BLaER1 treated with 17β-estradiol and CSF1 and Interleukin-3, amounts not matched to agents 10 nM and 100 nM (cell line): ENCODE results near the gene PSMC1.

Source experiments
- H3K27ac ChIP-seq, 11 experiments: shearing (Covaris generic); formaldehyde crosslinking; 2 replicates each; pipeline ENCODE4 v1.8.1; 2022
- H3K27me3 ChIP-seq, 11 experiments: shearing (Covaris generic); formaldehyde crosslinking; 2 replicates each; pipeline ENCODE4 v1.8.1; 2022
- H3K36me3 ChIP-seq, 11 experiments: shearing (Covaris generic); formaldehyde crosslinking; 2 replicates each; pipeline ENCODE4 v1.8.1; 2022
- H3K4me1 ChIP-seq, 10 experiments: shearing (Covaris generic); formaldehyde crosslinking; 2 replicates each; pipeline ENCODE4 v1.8.1; 2022
- H3K4me2 ChIP-seq, 11 experiments: shearing (Covaris generic); formaldehyde crosslinking; 2 replicates each; pipeline ENCODE4 v1.8.1; 2022
- H3K4me3 ChIP-seq, 10 experiments: shearing (Covaris generic); formaldehyde crosslinking; 2 replicates each; pipeline ENCODE4 v1.8.1; 2022
- H3K9ac ChIP-seq, 11 experiments: shearing (Covaris generic); formaldehyde crosslinking; 2 replicates each; pipeline ENCODE4 v1.8.1; 2022
- H3K9me3 ChIP-seq, 11 experiments: shearing (Covaris generic); formaldehyde crosslinking; replicated peaks in 1 of 11; 2 replicates each; pipeline ENCODE4 v1.8.1; 2022
- H4K20me1 ChIP-seq, 11 experiments: shearing (Covaris generic); formaldehyde crosslinking; 2 replicates each; pipeline ENCODE4 v1.8.1; 2022
- Cebpa-rat ChIP-seq, 11 experiments: shearing (Covaris generic); IDR thresholded peaks; 2 replicates each; pipeline ENCODE4 v1.8.1; 2022

Gene PSMC1

DNA sequence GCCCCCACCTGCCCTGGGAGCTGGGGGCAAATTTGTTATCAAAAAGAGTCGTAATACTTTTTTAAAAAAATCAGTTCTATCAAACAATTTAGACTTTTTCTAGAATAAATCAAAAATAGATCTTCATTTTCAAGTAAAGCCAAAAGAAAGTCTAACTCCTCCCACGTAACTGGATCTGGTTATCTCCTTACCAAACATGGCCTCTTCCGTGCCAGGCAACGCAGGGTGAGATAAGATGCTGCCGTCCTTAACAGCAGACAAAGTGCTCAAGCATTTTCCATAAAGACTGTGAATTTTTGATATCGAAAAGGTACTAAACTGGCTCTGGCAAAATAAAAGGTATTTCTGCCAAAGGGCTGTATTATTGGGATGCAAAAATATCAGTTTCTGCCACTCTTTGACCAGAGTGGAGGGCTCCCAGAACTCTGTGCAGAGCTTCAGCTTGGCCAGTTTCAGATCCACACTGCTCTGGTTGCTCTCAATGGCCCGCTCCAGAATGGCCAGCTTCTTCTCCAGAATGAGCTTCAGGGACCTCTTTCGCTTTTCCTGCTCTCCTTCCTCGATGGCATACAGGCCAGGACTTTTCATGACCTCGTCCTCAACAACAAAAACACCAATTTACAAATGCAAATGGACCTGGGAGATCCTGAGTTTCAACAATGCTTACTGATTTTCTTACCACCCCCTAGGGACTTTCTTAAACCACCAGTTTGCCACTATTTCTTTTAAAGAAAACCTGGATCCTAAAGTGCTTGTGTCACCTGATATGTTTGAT lies 46.4 kb downstream of the PSMC1 start:
- no peak overlapping the region for H3K4me2 ChIP-seq
- H3K36me3 ChIP-seq, result peaks cover 51 to 93% (median 73%) of the 10 kb centered on the region in 11 experiments
- no peak overlapping the region for H3K27ac ChIP-seq
- H4K20me1 ChIP-seq, result peaks cover 0 to 9% (median 0%) of the 10 kb centered on the region in 11 experiments; a peak in 1 of 22 replicates
- H3K27me3 ChIP-seq, result no peaks in the 10 kb centered on the region
- H3K4me1 ChIP-seq, result peaks cover 5 to 28% (median 17%) of the 10 kb centered on the region in 10 experiments; a peak in 18 of 20 replicates
- H3K9ac ChIP-seq, result no peak overlapping the region
- H3K4me3 ChIP-seq, result no peak overlapping the region
- no peaks in the 10 kb centered on the region for H3K9me3 ChIP-seq
- no peak for TF ChIP-seq Cebpa-rat (IDR thresholded peaks at IDR 0.05)

DNA sequence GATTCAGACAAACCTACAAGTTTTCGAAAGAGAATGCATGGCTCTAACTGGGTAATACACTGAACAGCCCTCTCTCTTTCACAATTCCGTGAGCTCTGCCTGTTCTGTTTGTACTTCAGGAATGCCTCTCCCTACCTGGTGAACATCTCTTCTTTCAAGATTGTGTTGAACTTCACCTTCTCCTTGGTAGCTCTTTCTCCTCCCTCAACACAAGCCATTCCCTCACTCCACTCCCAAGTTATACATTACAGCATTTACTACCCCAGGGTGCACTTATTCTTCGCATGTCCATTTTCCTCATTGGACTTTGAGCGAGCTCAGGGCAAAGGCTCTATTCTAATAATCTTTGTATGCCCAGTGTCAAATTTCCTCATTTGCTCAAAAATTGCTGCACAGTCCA lies 47.1 kb downstream of the PSMC1 start:
- Histone ChIP-seq H3K36me3 (peaks cover 51 to 93% (median 73%) of the 10 kb centered on the region in 11 experiments), H3K4me3 (no peak overlapping the region), H3K27ac (no peak overlapping the region), H4K20me1 (peaks cover 0 to 8% (median 0%) of the 10 kb centered on the region in 11 experiments; a peak in 1 of 22 replicates), H3K4me2 (no peak overlapping the region), H3K27me3 (no peaks in the 10 kb centered on the region), H3K9ac (no peak overlapping the region), H3K4me1 (peaks cover 5 to 28% (median 17%) of the 10 kb centered on the region in 10 experiments; a peak in 18 of 20 replicates), H3K9me3 (no peaks in the 10 kb centered on the region)
- no peak for TF ChIP-seq Cebpa-rat (IDR thresholded peaks at IDR 0.05)

DNA sequence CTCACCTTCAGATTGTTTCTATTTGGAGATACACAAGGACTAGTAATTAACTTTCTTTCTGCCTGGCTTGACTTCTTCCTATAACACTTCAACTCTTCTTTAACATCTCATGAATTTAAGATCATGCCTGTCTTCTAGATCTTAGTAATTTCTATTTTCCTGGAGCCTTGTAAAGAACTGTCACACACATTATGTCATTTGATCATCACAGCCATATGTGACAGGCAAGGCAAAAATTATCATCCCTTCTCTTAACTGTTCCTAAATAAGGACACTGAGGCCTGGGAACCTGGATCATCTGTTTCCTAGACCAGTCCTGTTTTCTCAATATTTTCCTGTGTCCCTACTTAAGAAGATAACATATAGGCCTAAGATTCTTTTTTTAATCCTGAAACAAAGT lies 48.1 kb downstream of the PSMC1 start:
- Histone ChIP-seq H4K20me1 (peaks cover 0 to 8% (median 0%) of the 10 kb centered on the region in 11 experiments; a peak in 1 of 22 replicates), H3K4me3 (no peak overlapping the region), H3K36me3 (peaks cover 61 to 93% (median 76%) of the 10 kb centered on the region in 11 experiments), H3K9me3 (no peaks in the 10 kb centered on the region), H3K4me1 (peaks cover 5 to 24% (median 16%) of the 10 kb centered on the region in 10 experiments; a peak in 18 of 20 replicates), H3K27me3 (no peaks in the 10 kb centered on the region), H3K27ac (no peak overlapping the region), H3K9ac (no peak overlapping the region; a peak in 1 of 22 replicates), H3K4me2 (no peak overlapping the region)
- no peak for TF ChIP-seq Cebpa-rat (IDR thresholded peaks at IDR 0.05)

DNA sequence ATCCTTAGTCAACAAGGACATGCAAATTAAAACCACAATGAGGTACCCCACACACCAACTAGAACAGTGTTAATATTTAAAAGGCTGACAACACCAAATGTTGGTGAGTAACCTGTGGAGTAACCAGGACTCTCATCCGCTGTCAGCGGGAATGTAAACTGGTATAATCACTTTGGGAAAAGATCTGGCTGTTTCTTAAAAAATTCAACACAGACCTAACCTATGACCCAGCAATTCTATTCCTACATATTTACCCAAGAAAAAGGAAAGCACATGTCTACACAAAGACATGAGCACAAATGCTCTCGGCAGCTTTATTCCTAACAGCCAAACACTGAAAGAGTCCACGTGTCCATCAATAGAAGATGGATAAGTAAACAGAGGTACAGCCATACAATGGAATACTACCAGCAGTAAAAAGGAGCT lies 48.8 kb downstream of the PSMC1 start:
- Histone ChIP-seq H3K27me3 (no peaks in the 10 kb centered on the region), H3K36me3 (peaks cover 68 to 93% (median 82%) of the 10 kb centered on the region in 11 experiments)
- no peak for TF ChIP-seq Cebpa-rat (IDR thresholded peaks at IDR 0.05)

DNA sequence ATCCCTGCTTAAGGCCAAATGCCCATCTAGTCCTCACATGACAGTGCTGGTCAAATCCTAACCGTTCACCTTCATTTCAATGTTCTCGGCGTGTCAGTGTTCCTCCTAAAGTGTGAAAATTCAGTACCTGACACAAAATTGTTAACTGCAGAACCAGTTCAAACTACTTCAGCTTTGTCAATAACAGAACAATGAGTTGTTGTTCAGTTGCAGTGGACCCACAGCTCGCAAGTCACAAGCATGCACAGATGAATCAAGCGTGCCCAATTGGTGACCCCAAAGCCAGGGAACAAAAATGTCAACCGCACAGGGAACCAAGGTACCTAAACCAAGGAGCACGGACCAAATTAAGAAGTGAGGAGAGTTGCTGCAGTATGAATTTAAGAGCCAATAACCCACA lies 52.2 kb downstream of the PSMC1 start:
- Histone ChIP-seq H3K27me3 (no peaks in the 10 kb centered on the region), H3K36me3 (peaks cover 82 to 99% (median 93%) of the 10 kb centered on the region in 11 experiments), H3K4me1 (no peaks in the 10 kb centered on the region), H3K4me2 (no peak overlapping the region), H3K27ac (no peak overlapping the region), H3K9ac (no peak overlapping the region), H4K20me1 (0 out of 22 replicates have a peak, but pooled peaks cover 0 to 6% (median 0%) of the 10 kb centered on the region in 11 experiments), H3K9me3 (0 out of 22 replicates have a peak, but pooled peaks cover 0 to 3% (median 0%) of the 10 kb centered on the region in 11 experiments), H3K4me3 (no peak overlapping the region)
- TF ChIP-seq Cebpa-rat (IDR thresholded peaks at IDR 0.05), result no peak

More for the DNA sequence above, 48.8 kb downstream of the PSMC1 start:
- H4K20me1 ChIP-seq, result peaks cover 0 to 8% (median 0%) of the 10 kb centered on the region in 11 experiments; a peak in 1 of 22 replicates
- H3K4me1 ChIP-seq, result peaks cover 5 to 17% (median 11%) of the 10 kb centered on the region in 10 experiments; a peak in 17 of 20 replicates
- H3K27ac ChIP-seq, result no peak overlapping the region
- H3K4me3 ChIP-seq, result no peak overlapping the region
- H3K9me3 ChIP-seq, result no peaks in the 10 kb centered on the region
- H3K9ac ChIP-seq, result peak overlapping the region in 1 of 11 experiments; percentile 2; a peak in 2 of 22 replicates
- H3K4me2 ChIP-seq, result no peak overlapping the region

DNA sequence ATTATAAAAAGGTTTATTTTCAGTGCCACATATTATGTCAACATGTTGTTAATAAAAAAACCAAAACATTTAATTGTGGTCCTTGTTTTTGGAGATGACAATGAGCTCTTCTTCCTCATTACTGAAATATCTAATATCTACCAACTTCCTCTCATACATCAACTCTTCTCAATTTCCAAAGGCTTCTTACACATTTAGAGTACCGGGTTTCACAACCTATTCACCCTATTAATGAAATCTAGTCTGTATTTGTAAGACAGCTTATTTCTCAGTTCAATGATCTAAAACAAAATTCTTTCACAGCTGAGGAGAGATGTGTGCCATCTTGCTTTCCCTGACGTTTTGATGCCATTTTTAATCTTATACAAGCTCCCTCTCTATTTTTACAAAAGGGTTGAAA lies 60.9 kb downstream of the PSMC1 start:
- Histone ChIP-seq H3K27ac (peak overlapping the region in 8 of 11 experiments; percentile 10 to 44 (median 24); a peak in 8 of 22 replicates), H3K4me2 (peak overlapping the region in 10 of 11 experiments; percentile 4 to 29 (median 18); a peak in 7 of 22 replicates), H4K20me1 (peaks cover 0 to 12% (median 0%) of the 10 kb centered on the region in 11 experiments; a peak in 5 of 22 replicates), H3K4me3 (no peak overlapping the region), H3K9me3 (peaks cover 12 to 30% (median 20%) of the 10 kb centered on the region in 11 experiments; a peak in 21 of 22 replicates), H3K36me3 (peaks cover 65 to 99% (median 84%) of the 10 kb centered on the region in 11 experiments), H3K4me1 (peaks cover 16 to 28% (median 22%) of the 10 kb centered on the region in 10 experiments; a peak in 19 of 20 replicates), H3K9ac (no peak overlapping the region), H3K27me3 (no peaks in the 10 kb centered on the region)
- TF ChIP-seq Cebpa-rat (IDR thresholded peaks at IDR 0.05), result no peak

DNA sequence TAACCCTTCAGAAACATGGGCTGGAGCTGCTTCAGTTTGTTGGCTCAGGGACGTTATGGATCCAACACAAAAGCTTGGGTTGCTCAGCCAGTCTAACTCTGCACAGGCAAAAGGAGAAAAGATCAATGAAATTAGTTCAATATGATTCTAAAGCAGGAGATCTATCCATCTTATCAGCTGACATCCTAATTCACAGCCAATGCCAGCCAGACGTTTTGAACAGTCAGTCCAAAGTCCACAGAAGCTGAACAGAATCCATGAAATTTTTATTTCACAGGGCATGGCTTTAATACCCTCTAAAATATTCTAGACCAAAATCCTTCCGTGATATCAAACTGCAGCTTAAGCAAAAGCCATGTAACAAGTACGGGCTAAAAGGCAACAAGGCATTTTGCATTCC lies 61.7 kb downstream of the PSMC1 start:
- Histone ChIP-seq H4K20me1 (peaks cover 0 to 20% (median 0%) of the 10 kb centered on the region in 11 experiments; a peak in 6 of 22 replicates), H3K27ac (peak overlapping the region in 7 of 11 experiments; percentile 1 to 40 (median 17); a peak in 8 of 22 replicates), H3K27me3 (no peaks in the 10 kb centered on the region), H3K36me3 (peaks cover 59 to 93% (median 76%) of the 10 kb centered on the region in 11 experiments), H3K4me2 (peak overlapping the region in 7 of 11 experiments; percentile 4 to 29 (median 19); a peak in 4 of 22 replicates), H3K9ac (no peak overlapping the region), H3K9me3 (peaks cover 12 to 30% (median 20%) of the 10 kb centered on the region in 11 experiments; a peak in 21 of 22 replicates), H3K4me1 (peaks cover 16 to 28% (median 22%) of the 10 kb centered on the region in 10 experiments; a peak in 19 of 20 replicates), H3K4me3 (no peak overlapping the region)
- TF ChIP-seq Cebpa-rat (IDR thresholded peaks at IDR 0.05), result no peak

DNA sequence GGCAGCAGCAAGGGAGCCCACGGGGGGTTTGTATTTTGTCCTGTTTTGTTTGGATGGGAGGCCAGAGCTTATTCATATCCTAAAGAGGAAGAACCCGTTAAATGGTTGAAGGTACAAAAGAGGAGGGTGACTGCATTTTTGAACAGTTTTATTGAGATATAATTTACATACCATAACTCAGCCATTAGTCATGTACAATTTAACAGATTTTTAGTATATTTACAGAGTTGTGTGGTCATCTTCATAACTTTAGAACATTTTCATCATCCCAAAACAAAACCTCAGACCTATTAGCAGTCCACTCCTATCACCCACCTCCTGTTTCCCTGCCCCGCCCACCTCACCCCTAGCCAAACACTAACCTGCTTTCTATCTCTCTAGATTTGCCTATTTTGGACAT lies 62.8 kb downstream of the PSMC1 start:
- Histone ChIP-seq H3K4me1 (peaks cover 16 to 28% (median 22%) of the 10 kb centered on the region in 10 experiments; a peak in 19 of 20 replicates), H3K9ac (no peak overlapping the region), H3K36me3 (peaks cover 47 to 81% (median 65%) of the 10 kb centered on the region in 11 experiments), H3K27ac (no peak overlapping the region), H3K27me3 (no peaks in the 10 kb centered on the region), H3K4me3 (no peak overlapping the region), H4K20me1 (peaks cover 0 to 30% (median 6%) of the 10 kb centered on the region in 11 experiments; a peak in 10 of 22 replicates), H3K9me3 (peaks cover 12 to 30% (median 20%) of the 10 kb centered on the region in 11 experiments; a peak in 21 of 22 replicates), H3K4me2 (no peak overlapping the region)
- no peak for TF ChIP-seq Cebpa-rat (IDR thresholded peaks at IDR 0.05)
